GM18499 (cell line): Measurements from ENCODE around the gene HSD11B1L.
"Not testable (repeated sequence)": the region's sequence is repeated elsewhere in the genome, so short reads cannot be mapped to it uniquely, and the experiment has no call there.

Source experiments
- ATAC-seq: cut with Tn5 transposase; IDR thresholded peaks from one replicate; pipeline ENCODE4 v1.9.1; 2021; ENCODE audit warnings: moderate number of reproducible peaks; ENCODE audit not compliant: insufficient read depth, unreplicated experiment

HSD11B1L gene

DNA sequence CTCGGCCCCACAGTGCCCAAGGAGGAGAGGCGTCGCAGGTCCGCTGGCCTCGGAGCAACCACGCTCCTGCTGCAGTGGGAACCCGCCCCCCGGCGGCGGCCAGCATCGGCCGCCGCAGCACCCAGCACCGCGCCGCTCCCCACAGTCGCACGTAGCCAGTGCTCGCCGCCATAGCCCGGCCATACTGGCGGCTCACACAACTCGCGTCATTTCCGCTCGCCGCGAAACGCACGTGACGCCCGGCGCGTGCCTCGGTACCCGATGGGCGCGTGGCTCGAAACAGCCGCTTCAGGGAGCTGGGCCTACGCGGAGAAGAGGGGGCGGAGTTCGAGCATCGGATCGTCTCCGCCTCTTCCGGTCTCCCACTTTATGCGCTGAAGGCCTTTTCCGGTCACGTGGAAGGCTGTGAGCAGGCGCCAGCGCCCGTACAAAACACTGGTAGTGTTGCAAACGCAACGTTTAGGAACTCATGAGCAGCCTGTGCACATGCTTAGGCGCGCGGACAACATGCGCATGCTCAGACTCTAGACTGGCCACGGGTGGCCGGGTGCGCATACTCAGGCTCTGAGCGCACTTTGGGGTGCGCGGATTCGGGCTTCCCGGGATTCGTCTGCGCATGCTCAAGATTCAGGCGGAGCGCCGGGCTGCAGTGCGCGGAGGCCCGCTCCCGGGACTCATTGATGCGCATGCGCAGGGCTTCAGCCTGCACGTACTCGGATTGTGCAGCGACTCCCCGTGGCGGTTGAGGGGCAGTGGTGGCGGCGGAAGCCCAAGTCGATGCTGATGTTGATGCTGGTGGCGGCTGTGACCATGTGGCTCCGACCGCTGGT, 39.3 kb downstream of the HSD11B1L start, which contains the start of the genes CATSPERD and LONP1:
CATSPERD (plus strand) TSS at position 677 of the 830 bp plus-strand sequence; CDS start at position 778, 101 bp downstream.
LONP1 (minus strand) TSS at position 186 of the 830 bp plus-strand sequence; CDS start at position 172, 14 bp downstream.
- ATAC-seq = peak; percentile 71

- no peak for ATAC-seq
Measured at GRCh38 chr19:5727453-5728050, 46.7 kb downstream of the HSD11B1L start.

DNA sequence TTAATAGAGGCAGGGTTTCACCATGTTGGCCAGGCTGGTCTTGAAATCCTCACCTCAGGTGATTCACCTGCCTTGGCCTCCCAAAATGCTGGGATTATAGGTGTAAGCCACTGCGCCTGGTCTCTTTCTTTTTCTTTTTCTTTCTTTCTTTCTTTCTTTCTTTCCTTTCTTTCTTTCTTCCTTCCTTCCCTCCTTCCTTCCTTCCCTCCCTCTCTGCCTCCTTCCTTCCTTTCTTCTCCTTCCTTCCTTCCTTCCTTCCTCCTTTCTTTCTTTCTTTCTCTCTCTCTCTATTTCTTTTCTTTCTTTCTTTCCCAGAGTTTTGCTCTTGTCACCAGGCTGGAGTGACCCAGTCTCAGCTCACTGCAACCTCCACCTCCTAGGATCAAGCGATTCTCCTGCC, 52.3 kb downstream of the HSD11B1L start:
- ATAC-seq = not testable (repeated sequence)
